K562 (cell line): ENCODE measurements around the gene HDGFL2. TPM values are rescaled to one million over a fixed set of nuclear protein-coding genes. Genes with fewer than 3 reads are reported as not detected.

Experiments used
- ATAC-seq: fragments of 200-7000 bp; cut with Tn5 transposase; 3 replicates; pipeline ENCODE4 v1.9.1; 2020; ENCODE audit warnings: moderate library complexity
- BruUV-seq: library from RNA; stranded (reverse); fragments of 400-500 nt; replicated peaks from 2 replicates; lab custom pipeline; 2021; lab: Mats Ljungman, UMichigan
- CTCF ChIA-PET: fragments of 300-600 bp; formaldehyde crosslinking; extraction: SDS; loops from one replicate; lab custom pipeline; 2021; ENCODE audit warnings: low intra/inter-chr PET ratio; lab: Yijun Ruan, JAX
- POLR2A ChIA-PET: fragments of 300-600, 350-650 bp; sonication (Branson Sonifier 250); formaldehyde crosslinking; extraction: SDS; loops from one replicate; lab custom pipeline; 2021; ENCODE audit warnings: antibody characterized with exemption, inconsistent platforms; lab: Yijun Ruan, JAX
- DNase-seq, 4 experiments: peaks; one replicate each; pipeline versions ENCODE4 v3.0.0 to v3.0.0-alpha.2; 2011 to 2018; ENCODE audit warnings: low spot score in 3 of 4, mixed read lengths in 3 of 4; ENCODE audit errors: extremely low read depth in 1 of 4
- FAIRE-seq: peaks from 2 replicates; lab custom pipeline; 2011; peaks lifted over from hg19 to GRCh38; lab: Jason Lieb, UNC
- H2AFZ ChIP-seq: 2 replicates; pipeline ENCODE4 v1.6.0; 2011; ENCODE audit warnings: low read depth, low read length, control low read depth, inconsistent platforms
- H3K27ac ChIP-seq: fragments of 200-600 bp; 3 replicates; pipeline ENCODE4 v1.8.0; 2011; ENCODE audit warnings: low read depth, mild to moderate bottlenecking, control low read depth, inconsistent platforms, low read length, moderate library complexity, mixed read lengths; ENCODE audit errors: extremely low read depth
- H3K27me3 ChIP-seq, 2 experiments: fragments of 300-600 bp in 1 of 2; 2 replicates in 1 of 2; 3 replicates in 1 of 2; pipeline versions ENCODE4 v1.6.0 to v1.8.0; 2011; ENCODE audit warnings: inconsistent platforms in 2 of 2, low read length in 2 of 2, mild to moderate bottlenecking in 1 of 2, mixed read lengths in 1 of 2, moderate library complexity in 1 of 2; ENCODE audit not compliant: control insufficient read depth in 2 of 2, insufficient read depth in 2 of 2
- H3K36me3 ChIP-seq: fragments of 300-600 bp; 3 replicates; pipeline ENCODE4 v1.8.0; 2011; ENCODE audit warnings: mild to moderate bottlenecking, low read length, inconsistent platforms; ENCODE audit not compliant: control insufficient read depth, insufficient read depth
- H3K4me1 ChIP-seq, 2 experiments: fragments of 200-600 bp in 1 of 2; replicated peaks in 1 of 2; 2 replicates in 1 of 2; 3 replicates in 1 of 2; pipeline versions ENCODE4 v1.5.1 to v1.8.0; 2011; ENCODE audit warnings: inconsistent platforms in 2 of 2, low read length in 2 of 2, mild to moderate bottlenecking in 1 of 2, mixed read lengths in 1 of 2, moderate library complexity in 1 of 2; ENCODE audit not compliant: control insufficient read depth in 2 of 2, insufficient read depth in 2 of 2
- H3K4me2 ChIP-seq: 2 replicates; pipeline ENCODE4 v1.6.1; 2011; ENCODE audit warnings: low read length, control low read depth, inconsistent platforms, mixed read lengths; ENCODE audit not compliant: insufficient read depth
- H3K4me3 ChIP-seq: fragments of 200-600 bp; sonication (generic), shearing (Covaris generic); 2 replicates; pipeline ENCODE4 v1.5.1; 2016; ENCODE audit warnings: control low read depth, inconsistent platforms
- H3K79me2 ChIP-seq: fragments of 200-600 bp; 3 replicates; pipeline ENCODE4 v1.8.0; 2011; ENCODE audit warnings: low read length, inconsistent platforms; ENCODE audit not compliant: control insufficient read depth, insufficient read depth
- H3K9ac ChIP-seq, 2 experiments: 2 replicates each; pipeline versions ENCODE4 v1.6.0 to v1.6.1; 2011; ENCODE audit warnings: low read depth in 2 of 2, low read length in 2 of 2, control low read depth in 1 of 2, inconsistent platforms in 1 of 2, mild to moderate bottlenecking in 1 of 2, mixed read lengths in 1 of 2; ENCODE audit not compliant: insufficient read depth in 1 of 2
- H3K9me1 ChIP-seq: one replicate; pipeline ENCODE4 v1.6.0; 2011; ENCODE audit warnings: inconsistent platforms, mild to moderate bottlenecking, low read length, moderate library complexity; ENCODE audit not compliant: control insufficient read depth, insufficient read depth
- H3K9me3 ChIP-seq: replicated peaks from 2 replicates; pipeline ENCODE4 v1.5.1; 2011; ENCODE audit warnings: low read depth, low read length, inconsistent platforms; ENCODE audit not compliant: control insufficient read depth, insufficient read depth
- H4K20me1 ChIP-seq: replicated peaks from 2 replicates; pipeline ENCODE4 v1.6.1; 2011; ENCODE audit warnings: low read length, inconsistent platforms, mixed read lengths; ENCODE audit not compliant: control insufficient read depth, insufficient read depth
- ARID1B ChIP-seq: fragments of 450-650 bp; IDR thresholded peaks from 2 replicates; pipeline ENCODE4 v1.6.1; 2016; ENCODE audit warnings: antibody characterized with exemption, mild to moderate bottlenecking, inconsistent platforms
- ATF7 ChIP-seq: fragments of 450-650 bp; IDR thresholded peaks from 2 replicates; pipeline ENCODE4 v1.7.1; 2014; ENCODE audit warnings: mild to moderate bottlenecking, moderate library complexity
- BRD4 ChIP-seq: fragments of 200-600 bp; sonication (generic); IDR thresholded peaks from 2 replicates; pipeline ENCODE4 v1.6.1; 2017; ENCODE audit warnings: inconsistent platforms
- FOS ChIP-seq: IDR thresholded peaks from 3 replicates; pipeline ENCODE4 v1.6.1; 2011; ENCODE audit not compliant: insufficient read length; ENCODE audit errors: extremely low read depth
- FOXO4 ChIP-seq: fragments of 450-650 bp; formaldehyde crosslinking; IDR thresholded peaks from 2 replicates; pipeline ENCODE4 v1.4.0; 2020; ENCODE audit warnings: mild to moderate bottlenecking, moderate library complexity
- NBN ChIP-seq: fragments of 450-650 bp; IDR thresholded peaks from 2 replicates; pipeline ENCODE4 v1.6.1; 2016; ENCODE audit warnings: low read depth, mild to moderate bottlenecking
- POLR2H ChIP-seq: IDR thresholded peaks from 2 replicates; pipeline ENCODE4 v1.6.1; 2016; ENCODE audit warnings: missing genetic modification characterization, low read depth, mild to moderate bottlenecking, control low read depth, missing compliant biosample characterization, moderate library complexity
- RB1 ChIP-seq: fragments of 450-650 bp; IDR thresholded peaks from 2 replicates; pipeline ENCODE4 v1.6.1; 2017; ENCODE audit warnings: low read depth, mild to moderate bottlenecking
- SMARCB1 ChIP-seq: IDR thresholded peaks from 2 replicates; pipeline ENCODE4 v1.6.1; 2011; ENCODE audit warnings: improper control_type of control experiment, low read depth; ENCODE audit not compliant: insufficient read length
- TBP ChIP-seq: optimal IDR thresholded peaks from 2 replicates; pipeline ENCODE3; 2011; ENCODE audit warnings: low read depth, low read length, improper control_type of control experiment
- TCF3 ChIP-seq: sonication (generic); formaldehyde crosslinking; IDR thresholded peaks from 2 replicates; pipeline ENCODE4 v1.4.0; 2020; ENCODE audit warnings: mild to moderate bottlenecking, missing genetic modification reagents
- THAP7 ChIP-seq: fragments of 250-450 bp; sonication (Bioruptor Pico); IDR thresholded peaks from 2 replicates; pipeline ENCODE4 v1.5.0; 2021
- USF2 ChIP-seq: sonication (generic); formaldehyde crosslinking; IDR thresholded peaks from 2 replicates; pipeline ENCODE4 v1.5.0; 2020; ENCODE audit warnings: missing genetic modification reagents
- ZBTB43 ChIP-seq: sonication (generic); formaldehyde crosslinking; IDR thresholded peaks from 2 replicates; pipeline ENCODE4 v1.8.0; 2023; ENCODE audit warnings: mild to moderate bottlenecking, missing genetic modification reagents
- ZC3H11A ChIP-seq: IDR thresholded peaks from 2 replicates; pipeline ENCODE4 v1.6.1; 2012; ENCODE audit warnings: low read depth, low read length, improper control_type of control experiment
- ZNF224 ChIP-seq: sonication (generic); formaldehyde crosslinking; IDR thresholded peaks from 2 replicates; pipeline ENCODE4 v1.8.0; 2022; ENCODE audit warnings: mild to moderate bottlenecking, missing genetic modification reagents
- ZNF23 ChIP-seq: fragments of 250-450 bp; sonication (Bioruptor Pico); IDR thresholded peaks from 2 replicates; pipeline ENCODE4 v1.4.0; 2020; ENCODE audit warnings: mild to moderate bottlenecking
- ZNF384 ChIP-seq: IDR thresholded peaks from 2 replicates; pipeline ENCODE4 v1.6.1; 2012; ENCODE audit warnings: low read depth, low read length, improper control_type of control experiment
- ZNF740 ChIP-seq, 3 experiments: fragments of 200-800 bp in 1 of 3; sonication (Bioruptor generic) in 1 of 3; sonication (generic) in 1 of 3; formaldehyde crosslinking in 1 of 3; IDR thresholded peaks; 2 replicates each; pipeline versions ENCODE4 v1.6.1 to v1.8.0; 2016 to 2022; ENCODE audit warnings: mild to moderate bottlenecking in 2 of 3, missing compliant biosample characterization in 2 of 3, missing genetic modification characterization in 2 of 3, missing genetic modification reagents in 1 of 3
- ZNF75A ChIP-seq: fragments of 450-650 bp; formaldehyde crosslinking; IDR thresholded peaks from 2 replicates; pipeline ENCODE4 v1.4.0; 2020; ENCODE audit warnings: mild to moderate bottlenecking
- WGBS: fragments of 100-300 bp; shearing (Covaris generic); methylation state at CpG from one replicate; pipeline ENCODE4 v1.1.6; 2016; ENCODE audit warnings: low coverage, mixed read lengths; ENCODE audit not compliant: insufficient coverage; ENCODE audit errors: missing lambda C conversion rate; 5-methylcytosine and 5-hydroxymethylcytosine counted together
- in situ Hi-C: fragments of 300-500 bp; cut with MboI; formaldehyde crosslinking; loops from 4 replicates; pipeline ENCODE4 v1.15.0; 2018; ENCODE audit warnings: inconsistent platforms, mixed read lengths
- intact Hi-C: fragments of 100-400 bp; cut with micrococcal nuclease; formaldehyde crosslinking; loops from 2 replicates; pipeline ENCODE4 v1.14.2; 2022
- polyA plus RNA-seq, 8 experiments: library from polyadenylated mRNA; depleted of rRNA in 4 of 8; stranded (reverse) in 5 of 8; unstranded in 3 of 8; fragments of >200 nt; fragmentation: Nextera tagmentation in 2 of 8; fragmentation: Illumina TruSeq in 1 of 8; extraction: Ambion mirVana in 2 of 8; extraction: Trizol in 1 of 8; gene quantifications; 2 replicates each; pipeline versions ENCODE4 v1.2.1 to v1.2.3, GENCODE V29; 2011 to 2014; ENCODE audit warnings: inconsistent platforms in 1 of 8, missing spikeins in 1 of 8
- total RNA-seq, 7 experiments: library from RNA; depleted of rRNA in 6 of 7; stranded (reverse); fragments of >200 nt in 6 of 7; fragmentation: Illumina TruSeq in 2 of 7; extraction: Trizol in 2 of 7; gene quantifications; 2 replicates each; pipeline versions ENCODE4 v1.2.1 to v1.2.3, GENCODE V29; 2011 to 2021; ENCODE audit warnings: low replicate concordance in 1 of 7

HDGFL2 gene
- total and polyA plus RNA-seq, 9 of the 15 experiments (the other 6 are each of a cell fraction or from before 2014, with no cell fraction given), result 0.13 to 61.7 (median 16.0) TPM

GRCh38 chr19:4467835-4468234, 4.3 kb upstream of the HDGFL2 start:
- H3K4me1 ChIP-seq, result peaks cover 3 to 12% of the 10 kb centered on the region in 2 experiments; a peak in 4 of 5 replicates
- no peaks in the 10 kb centered on the region for H3K27me3 ChIP-seq
- H3K9me3 ChIP-seq, result no peaks in the 10 kb centered on the region
- no peak overlapping the region for H3K9ac ChIP-seq
- no peak overlapping the region for H3K4me2 ChIP-seq
- WGBS, result 30% methylated on average over 3 of the region's 3 CpGs
- peak overlapping the region; percentile 45; the same call in 1 of the 2 replicates for H2AFZ ChIP-seq
- CTCF ChIA-PET, result no interaction called here
- DNase-seq (no peak), FAIRE-seq (no peak), ATAC-seq (no peak)
- no peaks in the 10 kb centered on the region for H4K20me1 ChIP-seq
- POLR2A ChIA-PET, result no interaction called here
- H3K79me2 ChIP-seq, result peaks cover 5% of the 10 kb centered on the region
- H3K9me1 ChIP-seq, result no peaks in the 10 kb centered on the region
- no peak overlapping the region for H3K27ac ChIP-seq
- no peaks in the 10 kb centered on the region for H3K36me3 ChIP-seq
- H3K4me3 ChIP-seq, result no peak overlapping the region
- BruUV-seq, result no TSS peak
- intact Hi-C loops (no loop called here), in situ Hi-C loops (no loop called here)
- TF ChIP-seq RB1 (no peak), ZC3H11A (no peak), THAP7 (CRISPR knock-in tag) (no peak), ZNF740 (CRISPR knock-in tag; IDR thresholded peaks at IDR 0.05) (no peak), ZNF740 (tag; IDR thresholded peaks at IDR 0.05) (no peak), ZNF384 (no peak), BRD4 (no peak), ZNF23 (CRISPR knock-in tag) (no peak), SMARCB1 (no peak), TBP (peak; percentile 53), USF2 (CRISPR knock-in tag) (no peak), ZBTB43 (no peak), ARID1B (no peak), ATF7 (0 out of 2 replicates have a peak, but pooled peaks have one; percentile 30), ZNF75A (CRISPR knock-in tag) (no peak), POLR2H (tag) (peak; percentile 86), ZNF224 (CRISPR knock-in tag) (no peak), FOXO4 (CRISPR knock-in tag) (no peak), FOS (no peak), NBN (no peak), TCF3 (CRISPR knock-in tag) (no peak)
